Neural cell (in vitro differentiated cells): ENCODE measurements around the gene MGAT4C.

Source experiments
- CTCF ChIP-seq: fragments of 450-650 bp; IDR thresholded peaks from 2 replicates; pipeline ENCODE4 v1.5.1; 2014; ENCODE audit warnings: antibody characterized with exemption, mild to moderate bottlenecking, moderate library complexity; ENCODE audit not compliant: poor library complexity, severe bottlenecking
- EP300 ChIP-seq: fragments of 450-650 bp; conservative IDR thresholded peaks from 2 replicates; pipeline ENCODE4 v1.6.1; 2014; ENCODE audit warnings: antibody characterized with exemption, mild to moderate bottlenecking, moderate library complexity; ENCODE audit not compliant: poor library complexity, severe bottlenecking
- EZH2 ChIP-seq: fragments of 200-600, 300-800 bp; shearing (Covaris generic), sonication (generic); IDR thresholded peaks from 2 replicates; pipeline ENCODE4 v1.6.1; 2014; ENCODE audit warnings: antibody characterized with exemption, low read length, borderline replicate concordance, mild to moderate bottlenecking; ENCODE audit not compliant: insufficient read depth, poor library complexity, severe bottlenecking
- RAD21 ChIP-seq: fragments of 450-650 bp; conservative IDR thresholded peaks from 2 replicates; pipeline ENCODE4 v1.6.1; 2014; ENCODE audit warnings: antibody characterized with exemption, mild to moderate bottlenecking, moderate library complexity
- SMC3 ChIP-seq: fragments of 450-650 bp; conservative IDR thresholded peaks from 2 replicates; pipeline ENCODE4 v1.6.1; 2014; ENCODE audit warnings: antibody characterized with exemption, mild to moderate bottlenecking, moderate library complexity; ENCODE audit not compliant: poor library complexity

- TF ChIP-seq CTCF = no peak
- peak; percentile 14 for TF ChIP-seq EP300
- TF ChIP-seq RAD21 = no peak
- TF ChIP-seq SMC3 = no peak
- no peak for TF ChIP-seq EZH2
Observed at GRCh38 chr12:86257134-86257533, 943 bp upstream of the MGAT4C start.
